Kidney (tissue), 14 donors: Measurements from ENCODE around the gene METTL8. TPM values are rescaled to one million over a fixed set of nuclear protein-coding genes. Genes with fewer than 3 reads are reported as not detected.
"Not testable (repeated sequence)": the region's sequence is repeated elsewhere in the genome, so short reads cannot be mapped to it uniquely, and the experiment has no call there.

Source experiments
- DNase-seq, 5 donors: peaks; one replicate each; pipeline ENCODE4 v3.0.0-alpha.2; 2013 to 2020
- FAIRE-seq: peaks from 2 replicates; lab custom pipeline; 2012; peaks lifted over from hg19 to GRCh38; lab: Jason Lieb, UNC
- H3K27ac ChIP-seq, 2 donors: one replicate each; pipeline ENCODE4 v1.7.0; 2013; ENCODE audit warnings: low read depth in 2 of 2, low read length in 2 of 2, inconsistent platforms in 1 of 2
- H3K27me3 ChIP-seq: one replicate; pipeline ENCODE4 v1.7.1; 2013; ENCODE audit warnings: low read length, inconsistent platforms; ENCODE audit not compliant: control insufficient read depth, insufficient read depth
- H3K36me3 ChIP-seq, 3 donors: one replicate each; pipeline versions ENCODE4 v1.7.0 to v1.7.1; 2013; ENCODE audit warnings: low read length in 3 of 3, control low read depth in 1 of 3, inconsistent platforms in 1 of 3; ENCODE audit not compliant: insufficient read depth in 3 of 3, control insufficient read depth in 2 of 3
- H3K4me1 ChIP-seq, 3 donors: one replicate each; pipeline versions ENCODE4 v1.7.0 to v1.7.1; 2013; ENCODE audit warnings: low read length in 3 of 3, inconsistent platforms in 1 of 3, low read depth in 1 of 3; ENCODE audit not compliant: control insufficient read depth in 2 of 3, insufficient read depth in 2 of 3
- H3K4me3 ChIP-seq, 3 donors: one replicate each; pipeline versions ENCODE4 v1.7.0 to v1.8.1; 2013; ENCODE audit warnings: low read length in 3 of 3, control low read depth in 1 of 3, inconsistent platforms in 1 of 3
- H3K9ac ChIP-seq, 3 donors: one replicate each; pipeline versions ENCODE4 v1.7.0 to v1.7.1; 2013; ENCODE audit warnings: low read length in 3 of 3, control low read depth in 1 of 3, inconsistent platforms in 1 of 3
- H3K9me3 ChIP-seq, 3 donors: one replicate each; pipeline versions ENCODE4 v1.7.0 to v1.7.1; 2013; ENCODE audit warnings: low read length in 3 of 3, control low read depth in 1 of 3, inconsistent platforms in 1 of 3; ENCODE audit not compliant: control insufficient read depth in 2 of 3, insufficient read depth in 1 of 3
- intact Hi-C: fragments of 100-400 bp; cut with DNase I; formaldehyde crosslinking; loops from one replicate; pipeline ENCODE4 v1.11.1; 2022
- polyA plus RNA-seq: library from polyadenylated mRNA; stranded (reverse); fragments of 350-450 nt; fragmentation: Illumina TruSeq; extraction: RNeasy Lipid Tissue Mini Kit (QIAGEN cat#74804); gene quantifications from one replicate; pipeline ENCODE4 v1.2.3, GENCODE V29; 2014; ENCODE audit warnings: low read depth, low replicate concordance; ENCODE audit not compliant: insufficient read depth
- total RNA-seq: library from RNA; stranded (reverse); fragmentation: NEBNext Ultra II Directional; extraction: Animal tissue kit (Norgen Biotek cat#: 25700); gene quantifications from one replicate; pipeline ENCODE4 v1.2.1, GENCODE V29; 2021
- TF ChIP-seq, protein P1 (sequence below): IDR thresholded peaks from 3 replicates; pipeline ENCODE4 v1.5.1; 2012; ENCODE audit warnings: mild to moderate bottlenecking, moderate library complexity, borderline replicate concordance; ENCODE audit not compliant: insufficient read depth; ENCODE audit errors: extremely low read depth
- donor health status: control.
- donor health status: control.
- donor health status: control.
- donor health status: control.
- donor health status: control.
- donor health status: DM: yes; HTN: yes; CAD: no.
- donor health status: Normal renal cell carcinoma (clear cell type).

METTL8 gene
- total and polyA plus RNA-seq, 2 donors from 2014 or later, result 10.8 to 14.9 TPM

DNA sequence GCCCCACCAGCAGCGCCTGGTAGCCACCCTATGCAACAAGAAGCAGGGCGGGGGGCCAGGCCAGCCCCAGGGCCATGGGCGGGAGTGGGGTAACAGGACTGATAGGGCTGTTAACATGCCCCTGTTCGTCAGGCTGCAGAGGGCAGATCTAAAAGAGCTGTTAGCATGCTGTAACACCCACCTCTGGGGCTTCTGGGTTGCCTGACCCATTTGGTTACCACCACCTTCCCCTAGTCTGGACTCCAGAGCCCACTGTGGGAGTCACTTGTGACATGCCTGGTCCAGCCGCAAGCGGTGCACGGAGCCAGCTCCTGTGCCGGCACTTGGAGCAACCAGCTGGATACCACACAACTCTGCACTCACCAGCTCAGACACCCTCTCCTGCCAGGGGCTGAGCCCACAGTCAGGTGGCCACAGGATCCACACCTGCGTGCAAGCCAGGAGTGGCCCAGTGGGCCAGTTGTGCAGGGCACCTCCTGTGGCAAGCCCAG, 2.1 kb downstream of the METTL8 start:
- FAIRE-seq (no peak), DNase-seq (peak in 2 of 5 donors; percentile 35 to 73)
- H3K27ac ChIP-seq, result no peak overlapping the region
- TF ChIP-seq, protein P1, sequence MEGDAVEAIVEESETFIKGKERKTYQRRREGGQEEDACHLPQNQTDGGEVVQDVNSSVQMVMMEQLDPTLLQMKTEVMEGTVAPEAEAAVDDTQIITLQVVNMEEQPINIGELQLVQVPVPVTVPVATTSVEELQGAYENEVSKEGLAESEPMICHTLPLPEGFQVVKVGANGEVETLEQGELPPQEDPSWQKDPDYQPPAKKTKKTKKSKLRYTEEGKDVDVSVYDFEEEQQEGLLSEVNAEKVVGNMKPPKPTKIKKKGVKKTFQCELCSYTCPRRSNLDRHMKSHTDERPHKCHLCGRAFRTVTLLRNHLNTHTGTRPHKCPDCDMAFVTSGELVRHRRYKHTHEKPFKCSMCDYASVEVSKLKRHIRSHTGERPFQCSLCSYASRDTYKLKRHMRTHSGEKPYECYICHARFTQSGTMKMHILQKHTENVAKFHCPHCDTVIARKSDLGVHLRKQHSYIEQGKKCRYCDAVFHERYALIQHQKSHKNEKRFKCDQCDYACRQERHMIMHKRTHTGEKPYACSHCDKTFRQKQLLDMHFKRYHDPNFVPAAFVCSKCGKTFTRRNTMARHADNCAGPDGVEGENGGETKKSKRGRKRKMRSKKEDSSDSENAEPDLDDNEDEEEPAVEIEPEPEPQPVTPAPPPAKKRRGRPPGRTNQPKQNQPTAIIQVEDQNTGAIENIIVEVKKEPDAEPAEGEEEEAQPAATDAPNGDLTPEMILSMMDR, result no peak
- intact Hi-C loops, result no loop called here
- H3K9me3 ChIP-seq, result no peaks in the 10 kb centered on the region
- H3K4me1 ChIP-seq, result peaks cover 0 to 5% (median 2%) of the 10 kb centered on the region in 3 donors
- H3K36me3 ChIP-seq, result peaks cover 0 to 2% (median 0%) of the 10 kb centered on the region in 3 donors
- no peak overlapping the region for H3K4me3 ChIP-seq
- H3K9ac ChIP-seq, result no peak overlapping the region
- no peaks in the 10 kb centered on the region for H3K27me3 ChIP-seq

DNA sequence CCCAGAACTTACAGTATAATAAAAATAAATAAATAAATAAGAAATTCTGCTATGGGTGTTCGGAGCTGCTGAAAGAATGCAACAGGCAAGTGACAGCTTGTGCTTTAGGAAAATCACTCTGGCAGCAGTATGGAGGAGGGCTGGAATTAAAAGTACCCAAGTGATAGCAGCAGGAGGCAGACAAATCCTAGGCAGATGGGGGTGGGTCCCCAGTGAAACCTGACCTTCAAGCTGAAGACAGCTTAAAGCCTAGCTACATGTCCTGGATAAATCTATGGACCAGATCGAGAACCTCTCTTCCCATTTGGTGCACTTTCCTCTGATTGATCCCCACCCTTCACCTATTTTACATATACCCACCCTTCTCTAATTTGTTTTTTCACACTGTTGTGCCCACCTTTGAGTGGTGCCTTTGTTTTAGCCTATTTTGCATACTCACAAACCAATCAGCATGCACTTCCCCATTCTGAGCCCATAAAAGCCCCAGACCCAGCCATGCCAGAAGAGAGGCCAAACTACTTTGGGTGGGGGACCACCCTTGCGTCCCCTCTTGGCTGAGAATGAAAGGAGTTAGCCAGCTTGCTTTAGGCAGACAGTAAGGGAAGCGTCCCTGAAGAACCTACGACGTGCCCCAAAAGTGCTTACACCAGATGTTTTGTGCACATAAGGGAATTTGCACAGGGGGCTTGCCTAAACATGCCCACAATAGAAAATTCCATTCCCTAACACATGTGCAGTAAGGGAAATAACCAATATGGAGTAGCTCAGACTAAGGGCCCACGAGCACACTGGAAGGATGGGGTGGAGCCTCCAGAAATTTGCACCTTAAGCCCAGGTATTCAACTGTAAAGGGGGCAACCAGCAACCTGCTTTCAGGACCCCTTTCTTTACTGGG, 3.0 kb downstream of the METTL8 start:
- H3K36me3 ChIP-seq, result no peaks in the 10 kb centered on the region
- no peaks in the 10 kb centered on the region for H3K27me3 ChIP-seq
- no peak overlapping the region for H3K9ac ChIP-seq
- H3K4me1 ChIP-seq, result peaks cover 0 to 5% (median 2%) of the 10 kb centered on the region in 3 donors
- no peaks in the 10 kb centered on the region for H3K9me3 ChIP-seq
- H3K4me3 ChIP-seq, result no peak overlapping the region
- intact Hi-C loops, result no loop called here
- no peak for FAIRE-seq
- H3K27ac ChIP-seq, result no peak overlapping the region
- no peak for DNase-seq
- TF ChIP-seq, protein P1, result no peak

DNA sequence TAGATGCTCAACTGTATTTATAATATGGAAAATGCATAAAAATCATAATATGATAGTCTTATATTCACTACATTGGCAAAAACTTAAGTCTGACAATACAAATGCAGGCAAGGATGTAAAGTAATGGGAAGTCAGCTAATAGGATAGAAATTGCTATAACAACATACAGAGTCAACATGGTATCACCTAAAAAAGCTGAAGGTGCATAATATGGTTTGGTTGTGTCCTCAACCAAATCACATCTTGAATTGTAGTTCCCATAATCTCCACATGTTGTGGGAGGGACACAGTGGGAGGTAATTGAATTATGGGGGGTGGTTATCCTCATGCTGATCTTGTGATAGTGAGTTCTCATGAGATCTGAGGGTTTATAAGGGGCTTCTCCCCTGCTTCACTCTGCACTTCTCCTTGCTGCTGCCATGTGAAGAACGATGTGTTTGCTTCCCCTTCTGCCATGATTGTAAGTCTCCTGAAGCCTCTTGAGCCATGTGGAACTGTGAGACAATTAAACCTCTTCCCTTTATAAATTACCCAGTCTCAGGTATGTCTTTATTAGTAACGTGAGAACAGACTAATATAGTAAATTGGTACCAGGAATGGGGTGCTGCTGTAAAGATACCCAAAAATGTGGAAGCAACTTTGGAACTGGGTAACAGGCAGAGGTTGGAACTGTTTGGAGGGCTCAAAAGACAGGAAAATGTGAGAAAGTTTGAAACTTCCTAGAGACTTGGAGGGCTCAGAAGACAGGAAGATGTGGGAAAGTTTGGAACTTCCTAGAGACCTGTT, 10.9 kb downstream of the METTL8 start:
- intact Hi-C loops, FAIRE-seq, H3K27ac ChIP-seq, H3K4me1 ChIP-seq, DNase-seq, H3K9ac ChIP-seq, H3K4me3 ChIP-seq, H3K9me3 ChIP-seq, H3K27me3 ChIP-seq, H3K36me3 ChIP-seq: not testable (repeated sequence)
